Retinal pigment epithelial cell (primary cell): ENCODE results near the gene MYO7A.

Source experiments
- DNase-seq: peaks from one replicate; pipeline ENCODE4 v3.0.0-alpha.2; 2010; ENCODE audit warnings: low read depth
- H3K4me3 ChIP-seq: 2 replicates; pipeline ENCODE4 v1.5.1; 2011; ENCODE audit warnings: mild to moderate bottlenecking, low read length, control low read depth, moderate library complexity
- TF ChIP-seq, protein P1 (sequence below): conservative IDR thresholded peaks from 2 replicates; pipeline ENCODE4 v1.5.1; 2011; ENCODE audit warnings: low read depth, low read length, control low read depth, inconsistent platforms

MYO7A gene

DNA sequence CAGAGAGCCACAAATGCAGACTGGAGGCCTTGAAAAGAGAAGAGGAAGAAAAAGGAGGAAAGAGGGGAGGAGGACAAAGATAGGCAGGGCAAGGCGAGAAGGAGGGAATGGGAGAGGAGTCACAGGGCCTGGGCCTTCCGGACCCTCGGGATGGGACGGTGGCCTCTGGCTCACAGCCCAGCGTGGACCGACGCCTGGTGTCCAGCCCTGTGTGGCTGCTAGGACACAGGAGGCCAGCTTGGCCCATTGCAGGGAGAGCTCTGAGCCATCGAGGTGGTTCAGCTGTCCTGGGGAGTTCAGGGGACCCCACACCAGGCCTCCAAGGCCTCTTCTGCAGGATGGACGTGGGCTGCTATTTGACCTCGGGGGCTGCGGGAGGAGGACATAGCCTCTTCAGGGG, 9.4 kb downstream of the MYO7A start:
- no peak for DNase-seq
- H3K4me3 ChIP-seq, result no peak overlapping the region
- TF ChIP-seq, protein P1, sequence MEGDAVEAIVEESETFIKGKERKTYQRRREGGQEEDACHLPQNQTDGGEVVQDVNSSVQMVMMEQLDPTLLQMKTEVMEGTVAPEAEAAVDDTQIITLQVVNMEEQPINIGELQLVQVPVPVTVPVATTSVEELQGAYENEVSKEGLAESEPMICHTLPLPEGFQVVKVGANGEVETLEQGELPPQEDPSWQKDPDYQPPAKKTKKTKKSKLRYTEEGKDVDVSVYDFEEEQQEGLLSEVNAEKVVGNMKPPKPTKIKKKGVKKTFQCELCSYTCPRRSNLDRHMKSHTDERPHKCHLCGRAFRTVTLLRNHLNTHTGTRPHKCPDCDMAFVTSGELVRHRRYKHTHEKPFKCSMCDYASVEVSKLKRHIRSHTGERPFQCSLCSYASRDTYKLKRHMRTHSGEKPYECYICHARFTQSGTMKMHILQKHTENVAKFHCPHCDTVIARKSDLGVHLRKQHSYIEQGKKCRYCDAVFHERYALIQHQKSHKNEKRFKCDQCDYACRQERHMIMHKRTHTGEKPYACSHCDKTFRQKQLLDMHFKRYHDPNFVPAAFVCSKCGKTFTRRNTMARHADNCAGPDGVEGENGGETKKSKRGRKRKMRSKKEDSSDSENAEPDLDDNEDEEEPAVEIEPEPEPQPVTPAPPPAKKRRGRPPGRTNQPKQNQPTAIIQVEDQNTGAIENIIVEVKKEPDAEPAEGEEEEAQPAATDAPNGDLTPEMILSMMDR, result no peak

DNA sequence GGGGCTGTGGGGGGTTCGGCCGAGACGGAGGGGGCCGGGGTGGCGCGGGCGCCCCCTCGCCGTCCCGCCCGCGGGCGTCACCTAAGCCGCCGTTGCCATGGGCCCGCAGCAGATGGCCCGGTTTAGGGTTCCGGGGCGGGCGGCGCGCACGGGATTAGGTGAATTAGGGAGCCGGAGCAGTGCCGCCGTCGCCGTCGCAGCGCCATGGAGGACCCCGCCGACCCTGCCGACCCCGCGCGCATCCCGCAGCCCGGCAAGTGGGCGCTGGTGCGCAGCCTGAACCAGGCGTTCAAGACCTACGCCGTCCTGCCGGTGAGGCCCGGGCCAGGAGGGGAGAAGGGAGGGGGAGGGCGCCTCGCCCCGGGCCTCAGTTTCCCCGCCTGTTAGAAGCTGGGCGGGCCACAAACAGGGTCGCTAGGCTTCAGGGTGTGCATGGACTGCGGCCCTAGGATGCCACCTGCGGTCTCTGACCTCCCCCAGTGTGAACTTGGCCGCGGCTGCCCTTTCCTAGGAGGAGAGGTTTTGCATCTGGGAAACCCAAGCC, 10.1 kb downstream of the MYO7A start:
- H3K4me3 ChIP-seq, result no peak overlapping the region
- no peak for DNase-seq
- TF ChIP-seq, protein P1, result no peak

DNA sequence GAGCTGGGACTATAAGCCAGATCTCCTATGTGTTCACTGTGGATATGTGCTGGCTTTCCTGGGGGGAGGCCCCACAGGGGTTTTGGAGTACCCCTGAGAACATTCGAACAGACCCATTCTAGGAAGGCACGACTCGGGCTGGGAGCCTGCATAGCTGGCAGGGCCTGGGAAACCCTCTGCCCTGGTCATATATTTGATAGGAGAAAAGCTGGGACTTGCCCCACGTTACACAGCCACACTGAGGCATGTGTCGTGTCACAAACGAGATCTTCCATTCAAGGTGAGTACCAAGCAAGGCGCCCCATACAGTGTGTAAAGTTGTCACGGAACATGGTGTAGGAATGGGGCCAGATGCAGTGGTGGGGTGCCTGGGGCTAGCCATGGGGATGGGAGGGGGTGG, 11.2 kb downstream of the MYO7A start:
- DNase-seq, result no peak
- no peak overlapping the region for H3K4me3 ChIP-seq
- TF ChIP-seq, protein P1, result no peak

DNA sequence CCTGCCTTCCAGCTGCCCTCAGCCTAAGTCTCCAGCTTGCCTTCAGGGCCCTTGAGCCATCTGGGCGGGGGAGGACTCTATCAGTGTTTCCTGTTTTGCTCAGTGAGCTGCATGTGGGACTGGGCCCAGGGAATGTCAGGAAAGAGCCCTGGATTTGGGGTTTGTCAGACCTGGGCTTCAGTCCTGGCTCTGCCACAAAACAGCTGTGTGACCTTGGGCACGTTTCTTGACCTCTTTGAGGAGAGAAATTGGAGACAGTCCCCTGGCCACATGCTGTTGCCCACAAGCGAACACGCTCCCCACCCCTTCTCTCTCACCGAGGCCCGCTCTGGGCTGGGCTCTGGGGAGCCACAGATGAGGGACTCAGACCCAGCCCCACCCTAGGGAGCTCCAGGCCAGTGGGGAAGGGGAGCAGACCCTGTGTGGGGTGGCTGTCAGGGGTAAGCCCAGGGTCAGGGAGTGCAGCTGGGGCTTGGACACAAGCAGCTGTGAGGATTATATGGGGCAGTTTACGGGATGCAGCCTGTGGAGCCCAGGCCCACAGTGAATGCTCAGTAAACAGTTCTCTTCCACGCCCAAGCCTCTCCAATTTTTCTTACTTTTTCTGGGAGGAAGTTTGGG, 12.3 kb downstream of the MYO7A start:
- no peak for DNase-seq
- no peak overlapping the region for H3K4me3 ChIP-seq
- TF ChIP-seq, protein P1, result no peak

DNA sequence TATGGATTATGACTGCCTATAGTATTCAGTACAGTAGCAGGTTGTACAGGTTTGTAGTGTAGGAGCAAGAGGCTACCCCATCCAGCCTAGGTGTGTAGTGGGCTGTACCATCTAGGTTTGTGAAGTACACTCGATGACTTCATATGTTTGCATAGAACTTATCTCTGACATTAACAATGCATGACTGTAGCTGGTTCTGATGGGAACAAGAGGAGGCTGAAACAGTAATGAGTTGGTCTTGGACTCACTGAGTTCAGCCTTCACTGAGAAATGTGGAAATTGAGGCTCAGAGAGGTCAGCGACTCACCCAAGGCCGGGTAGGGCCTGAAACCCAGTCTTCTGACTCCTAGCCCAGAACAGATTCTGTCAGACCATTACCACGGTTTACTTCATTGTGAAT, 13.0 kb downstream of the MYO7A start:
- H3K4me3 ChIP-seq, result no peak overlapping the region
- TF ChIP-seq, protein P1, result no peak
- no peak for DNase-seq

DNA sequence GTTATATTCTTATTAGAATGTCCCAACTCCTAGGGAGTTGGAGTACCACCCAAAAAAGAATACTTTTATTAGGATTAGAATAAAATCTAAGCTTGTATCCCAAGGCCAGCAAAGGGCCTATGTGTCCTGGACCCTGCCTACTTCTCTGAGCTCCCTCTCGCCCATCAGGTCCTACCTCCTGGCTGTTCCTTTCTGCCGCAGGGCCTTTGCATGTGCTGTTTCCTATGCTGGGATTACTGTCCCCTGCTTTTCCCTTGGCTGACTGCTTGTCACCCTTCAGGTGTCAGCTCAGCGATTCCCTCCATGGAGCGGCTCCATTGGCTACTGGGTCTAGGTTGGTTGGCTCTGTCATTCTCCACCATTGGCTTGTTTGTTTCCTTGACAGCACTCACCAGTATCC, 13.4 kb downstream of the MYO7A start:
- H3K4me3 ChIP-seq, result no peak overlapping the region
- TF ChIP-seq, protein P1, result no peak
- no peak for DNase-seq
